GM03348 (cell line): ENCODE measurements around the gene FASN.
A peak's percentile ranks its signal among the peaks of the same experiment; 100 is the strongest.

Experiments
- DNase-seq: peaks from one replicate; pipeline ENCODE4 v3.0.0; 2012; ENCODE audit warnings: low spot score

Gene FASN

GRCh38 chr17:82117139-82118090, 19.4 kb upstream of the FASN start:
- no peak for DNase-seq

- DNase-seq = no peak
These were observed 18.2 kb upstream of the FASN start for GRCh38 chr17:82116246-82116645.

- DNase-seq = no peak
These were observed 16.8 kb upstream of the FASN start for GRCh38 chr17:82114872-82115271.

DNA sequence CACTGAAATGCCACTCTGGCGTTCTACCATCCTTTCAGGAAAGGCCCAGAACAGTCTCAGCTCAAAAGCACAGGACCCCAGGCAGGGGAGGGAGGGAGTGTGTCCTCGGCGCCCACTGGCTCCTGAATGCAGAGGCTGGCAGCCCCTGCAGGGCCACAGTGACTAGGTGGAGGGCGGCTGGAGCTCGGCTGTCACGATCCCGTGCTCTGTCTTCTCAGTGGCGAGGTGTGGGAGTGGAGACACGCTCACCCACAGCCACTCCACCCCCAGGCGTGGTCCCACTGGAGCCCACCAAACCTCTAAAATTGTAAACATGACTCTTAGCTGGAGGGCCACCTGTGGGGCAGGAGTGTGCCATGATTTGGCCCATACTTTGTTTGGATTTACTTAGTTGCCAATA, 16.4 kb upstream of the FASN start:
- no peak for DNase-seq

GRCh38 chr17:82113941-82114340, 15.9 kb upstream of the FASN start:
- DNase-seq = no peak

DNA sequence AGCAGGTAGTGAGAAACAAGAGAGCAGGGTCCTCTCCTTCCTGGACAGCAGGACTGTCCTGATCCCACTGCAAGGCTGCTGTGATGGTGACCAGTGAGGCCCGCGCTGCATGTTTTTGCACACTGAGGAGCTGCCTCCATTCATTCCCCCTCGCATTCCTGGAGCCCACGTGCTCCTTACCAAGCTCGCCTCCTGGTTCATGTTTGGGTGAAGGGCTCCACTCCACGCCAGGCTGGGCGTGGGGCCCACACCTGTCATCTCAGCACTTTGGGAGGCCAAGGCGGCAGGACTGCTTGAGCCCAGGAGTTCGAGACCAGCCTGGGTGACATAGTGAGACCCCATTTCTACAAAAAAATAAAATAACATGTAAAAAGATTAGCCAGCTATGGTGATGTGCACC, 15.4 kb upstream of the FASN start:
- DNase-seq = no peak

DNA sequence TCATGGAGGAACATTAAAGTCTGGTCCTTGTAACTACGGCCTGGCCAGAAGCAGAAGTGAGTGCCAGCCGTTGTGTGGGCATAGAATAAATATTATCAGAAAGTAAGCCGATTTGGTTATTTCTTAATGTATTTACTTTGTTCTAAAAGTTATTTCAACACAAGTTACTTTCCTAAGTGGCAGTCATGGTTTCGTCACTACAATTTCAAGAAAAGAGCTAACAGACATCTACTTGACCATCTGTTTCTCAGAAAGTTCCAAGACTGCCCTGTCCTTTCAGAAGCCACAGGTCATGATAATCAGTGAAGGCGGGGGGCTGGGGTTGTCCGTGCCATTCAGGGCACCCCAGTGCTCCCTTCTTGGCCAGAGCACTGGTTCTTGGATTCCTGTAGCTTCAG, 14.9 kb upstream of the FASN start:
- no peak for DNase-seq

GRCh38 chr17:82112181-82112913, 14.3 kb upstream of the FASN start:
- no peak for DNase-seq

GRCh38 chr17:82110298-82110697, 12.3 kb upstream of the FASN start:
- no peak for DNase-seq

DNA sequence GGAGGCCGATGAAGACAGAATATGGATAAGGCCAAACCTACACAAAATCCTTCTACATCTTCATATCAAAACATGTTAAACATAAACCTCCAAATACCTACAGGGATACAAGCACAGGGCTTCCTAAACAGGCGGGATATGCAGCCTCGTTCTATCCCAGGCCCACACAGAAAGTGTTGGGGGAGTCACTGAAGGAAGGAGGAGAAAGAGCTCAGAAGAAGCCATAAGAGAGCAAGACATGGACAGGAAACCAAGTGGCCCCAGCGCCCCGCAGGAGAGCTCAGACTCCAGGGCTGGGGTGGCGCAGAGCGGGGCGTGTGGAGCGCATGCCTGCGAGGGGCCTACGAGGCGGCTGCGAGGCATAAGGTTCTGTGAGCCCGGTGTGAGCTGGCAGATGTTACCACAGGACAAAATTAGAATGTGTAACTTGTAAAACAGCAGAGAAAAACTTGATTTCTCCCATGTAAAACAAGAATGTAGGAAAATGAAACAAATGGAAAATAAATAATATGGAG, 11.0 kb upstream of the FASN start:
- no peak for DNase-seq

GRCh38 chr17:82108496-82108945, 10.5 kb upstream of the FASN start:
- no peak for DNase-seq

DNA sequence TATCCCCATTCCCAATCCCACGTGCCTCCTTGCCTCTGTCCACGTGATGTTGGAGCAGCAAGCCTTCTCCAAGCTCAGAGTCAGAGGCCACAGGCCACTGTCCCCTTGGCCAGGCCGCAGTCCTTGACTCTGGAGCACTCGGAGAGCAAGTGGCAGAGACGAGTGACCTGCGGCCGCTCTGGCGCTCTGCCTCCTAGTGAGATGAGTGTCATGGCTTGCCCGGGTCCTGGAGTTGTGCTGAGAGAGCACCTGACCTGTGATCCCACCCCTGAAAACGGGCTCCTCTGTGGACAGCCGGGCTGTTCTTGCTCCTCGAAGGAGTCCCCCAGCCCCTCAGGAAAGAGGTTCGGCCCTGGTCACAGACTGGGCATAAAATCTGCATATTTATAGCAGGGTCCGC, 10.0 kb upstream of the FASN start:
- DNase-seq = no peak

- DNase-seq = no peak
These were observed 9.4 kb upstream of the FASN start for GRCh38 chr17:82107341-82107860.

- DNase-seq = no peak
These were observed 8.8 kb upstream of the FASN start for GRCh38 chr17:82106688-82107305.

- DNase-seq = peak; percentile 58
These were observed 8.0 kb upstream of the FASN start for GRCh38 chr17:82105882-82106687.

- no peak for DNase-seq
These were observed 7.4 kb upstream of the FASN start for GRCh38 chr17:82105417-82105881.

DNA sequence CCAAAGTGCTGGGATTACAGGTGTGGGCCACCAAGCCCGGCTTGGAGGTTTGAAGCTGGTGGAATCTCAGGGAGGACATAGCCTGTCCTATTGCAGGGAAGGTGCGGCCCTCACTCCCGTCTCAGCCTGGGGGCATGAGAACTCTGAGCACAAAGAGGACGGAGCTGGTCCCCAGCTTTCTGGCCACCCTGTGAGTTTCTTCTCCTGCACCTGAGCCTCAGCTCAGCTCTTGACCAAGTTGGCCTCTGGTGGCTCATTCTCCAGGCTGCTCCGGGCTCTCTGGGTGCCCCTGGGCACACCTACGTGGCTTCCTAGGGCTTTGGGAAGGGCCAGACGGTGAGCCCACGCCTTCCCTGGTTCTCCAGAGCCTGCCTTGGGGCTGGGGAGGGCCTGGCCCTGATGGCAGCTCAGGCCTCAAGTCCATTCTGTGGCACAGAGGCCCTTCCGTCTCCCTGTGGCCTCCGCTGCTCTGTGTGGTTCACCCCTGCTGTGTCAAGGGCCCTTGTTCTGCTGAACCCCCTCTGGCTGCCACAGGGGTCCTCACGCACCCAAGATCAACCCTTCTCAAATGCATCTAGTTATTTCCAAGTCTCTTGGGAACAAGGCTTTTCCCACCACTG, 6.9 kb upstream of the FASN start:
- DNase-seq = no peak

DNA sequence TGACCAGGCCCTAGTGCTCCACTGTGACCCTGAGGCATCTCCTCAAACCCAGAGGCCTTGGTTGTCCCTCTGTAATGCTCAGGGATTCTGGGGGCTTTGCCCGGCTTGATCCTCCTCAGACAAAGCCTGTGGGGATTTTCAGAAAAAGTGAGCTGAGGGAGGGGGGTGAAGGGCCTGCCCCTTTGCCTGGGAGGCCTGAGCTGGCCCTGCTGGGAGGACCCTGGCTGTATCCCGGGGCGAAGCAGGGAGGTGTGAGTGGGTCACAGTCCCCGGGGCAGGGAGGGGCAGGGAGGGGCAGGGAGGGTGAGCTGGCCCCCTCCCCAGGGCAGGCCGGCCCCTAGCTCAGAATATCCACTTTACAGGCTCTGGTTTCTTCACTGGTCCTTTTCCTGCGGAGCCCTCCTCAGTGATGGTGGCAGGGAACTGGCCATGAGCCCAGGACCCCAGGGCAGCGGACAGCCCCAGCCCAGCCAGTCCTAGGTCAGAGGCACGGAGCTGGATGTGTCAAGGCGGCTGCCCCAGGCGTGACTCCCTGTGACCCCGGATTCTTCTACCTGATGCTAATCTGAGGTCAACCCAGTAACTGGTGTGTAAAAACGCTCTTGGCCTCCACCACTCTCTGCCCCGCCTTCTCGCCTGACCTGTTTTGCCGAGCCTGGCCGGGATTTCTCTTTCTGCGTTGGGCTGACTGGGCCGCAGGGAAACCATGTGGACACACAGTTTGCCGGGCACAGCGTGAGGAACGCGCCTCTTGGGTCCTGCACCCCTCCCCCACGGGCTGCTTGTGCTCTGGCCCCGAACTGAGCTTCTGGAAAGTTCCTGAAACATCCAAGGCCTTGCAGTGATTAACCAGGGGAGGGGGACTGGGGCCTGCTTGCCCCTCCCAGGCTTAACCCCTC, 5.8 kb upstream of the FASN start:
- no peak for DNase-seq

GRCh38 chr17:82101767-82102679, 4.0 kb upstream of the FASN start:
- DNase-seq = no peak
